ENCODE data around the gene ZNF536.

GRCh38 chr19:30449673-30450072 is 77.5 kb downstream of the ZNF536 start:
- no peak for TF ChIP-seq CTCF (IDR thresholded peaks at IDR 0.05)
- TF ChIP-seq POLR2A (IDR thresholded peaks at IDR 0.05), result no peak
